ENCODE data around the gene FAM200C. TPM values are rescaled to one million over a fixed set of nuclear protein-coding genes. Genes with fewer than 3 reads are reported as not detected.
A peak's percentile ranks its signal among the peaks of the same experiment; 100 is the strongest.

Gene FAM200C
- polyA plus RNA-seq, 1 donor (not counting 4 experiments of a cell fraction or from before 2014, with no cell fraction given): 1.7 TPM

- Histone ChIP-seq H3K4me2 (ENCODE audit: control insufficient read depth, extremely low read depth, insufficient read depth, low read depth, low read length) (no peak overlapping the region), H4K20me1 (ENCODE audit: control insufficient read depth, extremely low read depth, insufficient read depth, low read length) (no peaks in the 10 kb centered on the region), H3K9ac (ENCODE audit: control insufficient read depth, extremely low read depth, insufficient read depth, low read length) (no peak overlapping the region), H3K36me3 (ENCODE audit: control insufficient read depth in 2 of 2, extremely low read depth in 1 of 2, insufficient read depth in 2 of 2, low read length in 2 of 2) (no peaks in the 10 kb centered on the region), H2AFZ (ENCODE audit: control insufficient read depth, low read length) (no peak overlapping the region), H3K9me1 (ENCODE audit: control insufficient read depth, extremely low read depth, insufficient read depth, low read length) (no peaks in the 10 kb centered on the region), H3K27ac (ENCODE audit: control insufficient read depth, insufficient read depth, low read length) (no peak overlapping the region), H3K4me1 (ENCODE audit: control insufficient read depth, extremely low read depth, insufficient read depth, low read length) (no peaks in the 10 kb centered on the region), H3K9me3 (ENCODE audit: control insufficient read depth, low read depth, low read length) (no peaks in the 10 kb centered on the region), H3K79me2 (ENCODE audit: control insufficient read depth, insufficient read depth, low read length) (no peaks in the 10 kb centered on the region), H3K4me3 (ENCODE audit: control insufficient read depth in 2 of 3, extremely low read depth in 1 of 3, insufficient read depth in 2 of 3, low read depth in 1 of 3, low read length in 3 of 3) (no peak overlapping the region), H3K27me3 (ENCODE audit: control insufficient read depth, extremely low read depth, insufficient read depth, low read length) (no peaks in the 10 kb centered on the region)
- DNase-seq (ENCODE audit: low read depth, low spot score) (no peak), FAIRE-seq (peak; percentile 67)
- dilution Hi-C loops (cut with MboI; ENCODE audit: extremely low pct_ligation_motif_present, low sequenced_read_pairs): no loop called here
- peak in 2 of 3 experiments; percentile 21 to 24 for TF ChIP-seq CTCF (optimal IDR thresholded peaks at IDR 0.05 in 1 of 3, IDR thresholded peaks at IDR 0.05 in 1 of 3, conservative IDR thresholded peaks at IDR 0.05 in 1 of 3; ENCODE audit: extremely low read depth in 1 of 3, insufficient read depth in 2 of 3, low read length in 3 of 3)
- no peak for TF ChIP-seq EZH2 (IDR thresholded peaks at IDR 0.05; ENCODE audit: low read length)
Observed at GRCh38 chr5:160390787-160391696, 8.8 kb downstream of the FAM200C start.

DNA sequence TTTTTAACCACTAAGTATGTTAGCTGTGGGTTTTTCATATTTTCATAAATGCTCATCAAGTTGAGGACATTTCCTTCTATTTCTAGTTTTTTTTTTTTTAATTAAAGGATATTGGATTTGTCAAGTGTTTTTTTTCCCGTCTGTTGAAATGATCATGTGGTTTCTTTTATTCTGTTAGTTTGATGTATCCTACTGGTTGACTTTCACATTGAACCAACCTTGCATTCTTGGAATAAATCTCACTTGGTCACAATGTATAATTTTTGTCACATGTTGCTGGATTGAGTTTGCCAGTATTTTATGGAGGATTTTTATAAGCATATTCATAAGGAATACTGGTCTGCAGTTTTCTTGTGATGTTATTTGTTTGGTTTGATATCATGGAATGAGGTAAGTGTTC, 12.4 kb downstream of the FAM200C start:
- no peak overlapping the region for H3K4me2 ChIP-seq (ENCODE audit: control insufficient read depth, extremely low read depth, insufficient read depth, low read depth, low read length)
- H4K20me1 ChIP-seq (ENCODE audit: control insufficient read depth, extremely low read depth, insufficient read depth, low read length): no peaks in the 10 kb centered on the region
- no peaks in the 10 kb centered on the region for H3K9me1 ChIP-seq (ENCODE audit: control insufficient read depth, extremely low read depth, insufficient read depth, low read length)
- H3K4me1 ChIP-seq (ENCODE audit: control insufficient read depth, extremely low read depth, insufficient read depth, low read length): no peaks in the 10 kb centered on the region
- H3K4me3 ChIP-seq (ENCODE audit: control insufficient read depth in 2 of 3, extremely low read depth in 1 of 3, insufficient read depth in 2 of 3, low read depth in 1 of 3, low read length in 3 of 3): no peak overlapping the region
- H3K27me3 ChIP-seq (ENCODE audit: control insufficient read depth, extremely low read depth, insufficient read depth, low read length): no peaks in the 10 kb centered on the region
- dilution Hi-C loops (cut with MboI; ENCODE audit: extremely low pct_ligation_motif_present, low sequenced_read_pairs): no loop called here
- FAIRE-seq (no peak), DNase-seq (ENCODE audit: low read depth, low spot score) (no peak)
- no peak overlapping the region for H3K9ac ChIP-seq (ENCODE audit: control insufficient read depth, extremely low read depth, insufficient read depth, low read length)
- H3K27ac ChIP-seq (ENCODE audit: control insufficient read depth, insufficient read depth, low read length): no peak overlapping the region
- no peaks in the 10 kb centered on the region for H3K36me3 ChIP-seq (ENCODE audit: control insufficient read depth in 2 of 2, extremely low read depth in 1 of 2, insufficient read depth in 2 of 2, low read length in 2 of 2)
- H3K9me3 ChIP-seq (ENCODE audit: control insufficient read depth, low read depth, low read length): no peaks in the 10 kb centered on the region
- TF ChIP-seq CTCF (optimal IDR thresholded peaks at IDR 0.05 in 1 of 3, IDR thresholded peaks at IDR 0.05 in 1 of 3, conservative IDR thresholded peaks at IDR 0.05 in 1 of 3; ENCODE audit: extremely low read depth in 1 of 3, insufficient read depth in 2 of 3, low read length in 3 of 3) (no peak), EZH2 (IDR thresholded peaks at IDR 0.05; ENCODE audit: low read length) (no peak)
- H3K79me2 ChIP-seq (ENCODE audit: control insufficient read depth, insufficient read depth, low read length): no peaks in the 10 kb centered on the region
- H2AFZ ChIP-seq (ENCODE audit: control insufficient read depth, low read length): no peak overlapping the region

Data from keratinocyte (primary cell).